Measurements from ENCODE around the gene SOCS6.

SOCS6 gene

GRCh38 chr18:70359071-70359470, 70.2 kb downstream of the SOCS6 start:
- TF ChIP-seq EZH2phosphoT487 (IDR thresholded peaks at IDR 0.05; ENCODE audit: low read length) (no peak), EZH2 (optimal IDR thresholded peaks at IDR 0.05; ENCODE audit: low read depth, low read length) (no peak)
- TF ChIP-seq, protein P1, sequence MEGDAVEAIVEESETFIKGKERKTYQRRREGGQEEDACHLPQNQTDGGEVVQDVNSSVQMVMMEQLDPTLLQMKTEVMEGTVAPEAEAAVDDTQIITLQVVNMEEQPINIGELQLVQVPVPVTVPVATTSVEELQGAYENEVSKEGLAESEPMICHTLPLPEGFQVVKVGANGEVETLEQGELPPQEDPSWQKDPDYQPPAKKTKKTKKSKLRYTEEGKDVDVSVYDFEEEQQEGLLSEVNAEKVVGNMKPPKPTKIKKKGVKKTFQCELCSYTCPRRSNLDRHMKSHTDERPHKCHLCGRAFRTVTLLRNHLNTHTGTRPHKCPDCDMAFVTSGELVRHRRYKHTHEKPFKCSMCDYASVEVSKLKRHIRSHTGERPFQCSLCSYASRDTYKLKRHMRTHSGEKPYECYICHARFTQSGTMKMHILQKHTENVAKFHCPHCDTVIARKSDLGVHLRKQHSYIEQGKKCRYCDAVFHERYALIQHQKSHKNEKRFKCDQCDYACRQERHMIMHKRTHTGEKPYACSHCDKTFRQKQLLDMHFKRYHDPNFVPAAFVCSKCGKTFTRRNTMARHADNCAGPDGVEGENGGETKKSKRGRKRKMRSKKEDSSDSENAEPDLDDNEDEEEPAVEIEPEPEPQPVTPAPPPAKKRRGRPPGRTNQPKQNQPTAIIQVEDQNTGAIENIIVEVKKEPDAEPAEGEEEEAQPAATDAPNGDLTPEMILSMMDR (IDR thresholded peaks at IDR 0.05; ENCODE audit: low read length): no peak
- Histone ChIP-seq H3K4me3 (ENCODE audit: low read length) (no peak overlapping the region), H2AFZ (ENCODE audit: low read length) (no peak overlapping the region), H3K9me2 (replicated peaks; ENCODE audit: insufficient read depth, low read length) (no peaks in the 10 kb centered on the region), H3K36me3 (replicated peaks; ENCODE audit: insufficient read depth, low read length) (no peaks in the 10 kb centered on the region), H3K9ac (ENCODE audit: low read length) (no peak overlapping the region), H4K20me1 (ENCODE audit: insufficient read depth, low read length) (no peaks in the 10 kb centered on the region), H3K9me3 (replicated peaks; ENCODE audit: insufficient read depth, low read length) (no peaks in the 10 kb centered on the region), H3K27me3 (replicated peaks; ENCODE audit: insufficient read depth, low read length) (no peaks in the 10 kb centered on the region), H3K4me2 (ENCODE audit: low read depth, low read length) (no peak overlapping the region), H3K27ac (ENCODE audit: low read length) (no peak overlapping the region), H3F3A (ENCODE audit: insufficient read depth, low read length) (no peaks in the 10 kb centered on the region), H3K79me2 (ENCODE audit: low read length) (no peaks in the 10 kb centered on the region), H3K4me1 (ENCODE audit: low read length) (no peaks in the 10 kb centered on the region)
- no peak for DNase-seq

- Histone ChIP-seq H2AFZ (ENCODE audit: low read length) (no peak overlapping the region), H3K4me1 (ENCODE audit: low read length) (no peaks in the 10 kb centered on the region), H3K79me2 (ENCODE audit: low read length) (no peaks in the 10 kb centered on the region), H3K27ac (ENCODE audit: low read length) (no peak overlapping the region), H3K4me3 (ENCODE audit: low read length) (no peak overlapping the region), H3K36me3 (replicated peaks; ENCODE audit: insufficient read depth, low read length) (no peaks in the 10 kb centered on the region), H3K9me2 (replicated peaks; ENCODE audit: insufficient read depth, low read length) (no peaks in the 10 kb centered on the region), H3F3A (ENCODE audit: insufficient read depth, low read length) (no peaks in the 10 kb centered on the region), H3K4me2 (ENCODE audit: low read depth, low read length) (no peak overlapping the region), H3K27me3 (replicated peaks; ENCODE audit: insufficient read depth, low read length) (no peaks in the 10 kb centered on the region), H3K9ac (ENCODE audit: low read length) (no peak overlapping the region), H3K9me3 (replicated peaks; ENCODE audit: insufficient read depth, low read length) (no peaks in the 10 kb centered on the region), H4K20me1 (ENCODE audit: insufficient read depth, low read length) (no peaks in the 10 kb centered on the region)
- TF ChIP-seq EZH2phosphoT487 (IDR thresholded peaks at IDR 0.05; ENCODE audit: low read length) (no peak), EZH2 (optimal IDR thresholded peaks at IDR 0.05; ENCODE audit: low read depth, low read length) (no peak)
- TF ChIP-seq, protein P1 (IDR thresholded peaks at IDR 0.05; ENCODE audit: low read length): no peak
- DNase-seq: no peak
These were observed 73.4 kb downstream of the SOCS6 start for GRCh38 chr18:70362258-70362657.

DNA sequence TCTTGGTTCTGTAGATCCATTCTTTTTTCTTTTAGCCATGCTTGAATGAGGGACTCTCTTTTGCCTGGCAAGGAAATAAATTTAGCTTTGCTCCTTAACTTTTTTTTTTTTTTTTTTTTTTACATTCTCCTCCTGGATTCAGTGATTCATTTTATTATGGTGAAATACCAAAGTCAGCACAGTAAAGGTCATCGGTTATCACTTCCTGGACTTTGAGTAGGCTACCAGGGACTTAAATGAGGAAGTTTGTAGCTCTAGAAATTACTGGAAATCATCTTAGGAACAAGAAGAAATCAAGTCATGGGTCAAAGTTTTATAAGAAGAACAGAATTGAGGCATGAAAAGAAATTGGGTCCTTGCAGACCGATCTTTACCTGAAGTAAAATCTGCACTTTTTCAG, 75.0 kb downstream of the SOCS6 start:
- Histone ChIP-seq H3K4me3 (ENCODE audit: low read length) (no peak overlapping the region), H3K27me3 (replicated peaks; ENCODE audit: insufficient read depth, low read length) (no peaks in the 10 kb centered on the region), H3K27ac (ENCODE audit: low read length) (no peak overlapping the region), H2AFZ (ENCODE audit: low read length) (no peak overlapping the region), H3K4me1 (ENCODE audit: low read length) (no peaks in the 10 kb centered on the region), H4K20me1 (ENCODE audit: insufficient read depth, low read length) (no peaks in the 10 kb centered on the region), H3K4me2 (ENCODE audit: low read depth, low read length) (no peak overlapping the region), H3K79me2 (ENCODE audit: low read length) (no peaks in the 10 kb centered on the region), H3K36me3 (replicated peaks; ENCODE audit: insufficient read depth, low read length) (no peaks in the 10 kb centered on the region), H3K9me2 (replicated peaks; ENCODE audit: insufficient read depth, low read length) (no peaks in the 10 kb centered on the region), H3F3A (ENCODE audit: insufficient read depth, low read length) (no peaks in the 10 kb centered on the region), H3K9me3 (replicated peaks; ENCODE audit: insufficient read depth, low read length) (no peaks in the 10 kb centered on the region), H3K9ac (ENCODE audit: low read length) (no peak overlapping the region)
- DNase-seq: no peak
- TF ChIP-seq, protein P1 (IDR thresholded peaks at IDR 0.05; ENCODE audit: low read length): no peak
- no peak for TF ChIP-seq EZH2phosphoT487 (IDR thresholded peaks at IDR 0.05; ENCODE audit: low read length)
- no peak for TF ChIP-seq EZH2 (optimal IDR thresholded peaks at IDR 0.05; ENCODE audit: low read depth, low read length)
